B cell (primary cell): ENCODE data around the gene SIK1. TPM values are rescaled to one million over a fixed set of nuclear protein-coding genes. Genes with fewer than 3 reads are reported as not detected.

Source experiments
- ATAC-seq: fragments of 200-7000 bp; cut with Tn5 transposase; one replicate; pipeline ENCODE4 v1.10.0; 2021; ENCODE audit warnings: low read depth, mild to moderate bottlenecking, moderate number of reproducible peaks, moderate library complexity
- CTCF ChIA-PET: fragments of 350-600 bp; sonication (Branson Sonifier 250); formaldehyde crosslinking; loops from one replicate; lab custom pipeline; 2021; ENCODE audit warnings: antibody characterized with exemption, inconsistent platforms; lab: Charles Lee
- POLR2A ChIA-PET: fragments of 350-600 bp; sonication (Branson Sonifier 250); formaldehyde crosslinking; loops from one replicate; lab custom pipeline; 2021; ENCODE audit warnings: antibody characterized with exemption; lab: Charles Lee
- DNase-seq: peaks from one replicate; pipeline ENCODE4 v3.0.0; 2013
- H2AFZ ChIP-seq: 2 replicates; pipeline ENCODE4 v1.6.1; 2012; ENCODE audit warnings: mild to moderate bottlenecking, low read depth, low read length; ENCODE audit not compliant: insufficient read depth, poor library complexity, severe bottlenecking
- H3K27ac ChIP-seq, 2 donors: 1 replicate in 1 of 2; 2 replicates in 1 of 2; pipeline ENCODE4 v1.5.1; 2012 to 2013; ENCODE audit warnings: low read length in 2 of 2, mild to moderate bottlenecking in 2 of 2, moderate library complexity in 1 of 2
- H3K27me3 ChIP-seq, 4 experiments: fragments of 200-600 bp in 1 of 4; sonication (generic) in 1 of 4; replicated peaks in 1 of 4; 1 replicate in 2 of 4; 2 replicates in 2 of 4; pipeline versions ENCODE4 v1.6.1 to v1.7.0; 2013 to 2016; ENCODE audit warnings: low read length in 3 of 4, mild to moderate bottlenecking in 2 of 4, mixed read lengths in 1 of 4, moderate library complexity in 1 of 4; ENCODE audit not compliant: insufficient read depth in 4 of 4, control insufficient read depth in 3 of 4; ENCODE audit errors: control extremely low read depth in 1 of 4
- H3K36me3 ChIP-seq, 2 experiments: replicated peaks in 1 of 2; 1 replicate in 1 of 2; 2 replicates in 1 of 2; pipeline versions ENCODE4 v1.6.1 to v1.7.1; 2013; ENCODE audit warnings: low read length in 1 of 2; ENCODE audit not compliant: insufficient read depth in 2 of 2, control insufficient read depth in 1 of 2; ENCODE audit errors: control extremely low read depth in 1 of 2, extremely low read depth in 1 of 2
- H3K4me1 ChIP-seq, 2 donors: fragments of 200-600 bp in 1 of 2; sonication (generic) in 1 of 2; 1 replicate in 1 of 2; 2 replicates in 1 of 2; pipeline versions ENCODE4 v1.5.1 to v1.6.1; 2013 to 2017; ENCODE audit warnings: low read length in 2 of 2; ENCODE audit not compliant: control insufficient read depth in 2 of 2, insufficient read depth in 2 of 2
- H3K4me2 ChIP-seq: replicated peaks from 2 replicates; pipeline ENCODE3; 2012; ENCODE audit warnings: mild to moderate bottlenecking, low read depth, low read length; ENCODE audit not compliant: poor library complexity, severe bottlenecking
- H3K4me3 ChIP-seq, 5 experiments: fragments of 200-600 bp in 1 of 5; sonication (generic) in 1 of 5; 1 replicate in 3 of 5; 2 replicates in 2 of 5; pipeline versions ENCODE4 v1.5.1 to v1.7.0; 2011 to 2016; ENCODE audit warnings: low read length in 4 of 5, mild to moderate bottlenecking in 4 of 5, low read depth in 2 of 5, control low read depth in 1 of 5, moderate library complexity in 1 of 5; ENCODE audit not compliant: insufficient read depth in 1 of 5; ENCODE audit errors: control extremely low read depth in 1 of 5, extremely low read depth in 1 of 5
- H3K79me2 ChIP-seq: fragments of 200-600 bp; sonication (generic); one replicate; pipeline ENCODE4 v1.6.0; 2016; ENCODE audit warnings: low read length; ENCODE audit not compliant: control insufficient read depth, insufficient read depth
- H3K9ac ChIP-seq: fragments of 200-600 bp; sonication (generic); 2 replicates; pipeline ENCODE4 v1.6.1; 2017; ENCODE audit warnings: mild to moderate bottlenecking, low read length, moderate library complexity
- H3K9me3 ChIP-seq, 3 donors: one replicate each; pipeline versions ENCODE4 v1.6.1 to v1.7.1; 2013; ENCODE audit warnings: low read length in 2 of 3; ENCODE audit not compliant: control insufficient read depth in 2 of 3, insufficient read depth in 1 of 3; ENCODE audit errors: control extremely low read depth in 1 of 3
- H4K20me1 ChIP-seq: 2 replicates; pipeline ENCODE4 v1.6.0; 2012; ENCODE audit warnings: mild to moderate bottlenecking, low read length; ENCODE audit not compliant: insufficient read depth, control insufficient read depth, poor library complexity, severe bottlenecking
- H3K27ac Mint-ChIP-seq: one replicate; pipeline ENCODE4 v1.8.0; 2021; ENCODE audit warnings: mixed read lengths
- H3K27me3 Mint-ChIP-seq: one replicate; pipeline ENCODE4 v1.8.0; 2021; ENCODE audit warnings: mixed read lengths
- H3K4me1 Mint-ChIP-seq: one replicate; pipeline ENCODE4 v1.8.0; 2021; ENCODE audit warnings: mixed read lengths
- H3K4me3 Mint-ChIP-seq: one replicate; pipeline ENCODE4 v1.8.0; 2021; ENCODE audit warnings: mixed read lengths
- H3K9me3 Mint-ChIP-seq: one replicate; pipeline ENCODE4 v1.8.0; 2022; ENCODE audit warnings: mixed read lengths; ENCODE audit not compliant: insufficient read depth
- CTCF ChIP-seq: fragments of 200-600 bp; IDR thresholded peaks from one replicate; pipeline ENCODE4 v1.8.0; 2022; ENCODE audit warnings: antibody characterized with exemption, mild to moderate bottlenecking
- EZH2 ChIP-seq: IDR thresholded peaks from 2 replicates; pipeline ENCODE4 v1.6.1; 2012; ENCODE audit warnings: borderline replicate concordance, low read depth, mild to moderate bottlenecking, moderate library complexity, low read length; ENCODE audit not compliant: insufficient read depth, poor library complexity, severe bottlenecking
- WGBS: methylation state at CpG from one replicate; pipeline ENCODE4 v1.1.5; 2013; ENCODE audit warnings: missing lambda C conversion rate; ENCODE audit not compliant: insufficient coverage; 5-methylcytosine and 5-hydroxymethylcytosine counted together
- intact Hi-C: fragments of 100-400 bp; cut with micrococcal nuclease; formaldehyde crosslinking; loops from one replicate; pipeline ENCODE4 v1.10.0; 2022
- polyA plus RNA-seq: library from polyadenylated mRNA; depleted of rRNA; stranded (reverse); fragments of >200 nt; gene quantifications from 2 replicates; pipeline ENCODE4 v1.2.3, GENCODE V29; 2012
- total RNA-seq, 2 donors: library from RNA; stranded (reverse); fragments of 120-200 nt in 1 of 2; gene quantifications; 1 replicate in 1 of 2; 2 replicates in 1 of 2; pipeline versions ENCODE4 v1.2.3 to v1.2.4, GENCODE V29; 2013 to 2022

Gene SIK1
- total and polyA plus RNA-seq, 2 donors (not counting 1 experiment from before 2014, with no cell fraction given): 97.7 to 155 TPM

GRCh38 chr21:43367296-43367695 is 59.6 kb downstream of the SIK1 start:
- intact Hi-C loops: no loop called here
- Histone ChIP-seq H3K9ac (no peak overlapping the region), H3K4me2 (no peak overlapping the region), H3K79me2 (no peaks in the 10 kb centered on the region), H3K4me1 (peaks cover 12 to 39% of the 10 kb centered on the region in 2 donors), H2AFZ (no peak overlapping the region), H3K27ac (no peak overlapping the region), H3K9me3 (no peaks in the 10 kb centered on the region), H3K27me3 (no peaks in the 10 kb centered on the region), H4K20me1 (no peaks in the 10 kb centered on the region), H3K4me3 (no peak overlapping the region), H3K36me3 (no peaks in the 10 kb centered on the region)
- H3K9me3 Mint-ChIP-seq: no peaks in the 10 kb centered on the region
- no peak for ATAC-seq
- H3K27ac Mint-ChIP-seq: no peak overlapping the region
- no peak for DNase-seq
- 93% methylated on average over 16 of the region's 16 CpGs for WGBS
- TF ChIP-seq CTCF (no peak), EZH2 (no peak)
- no peak overlapping the region for H3K4me3 Mint-ChIP-seq
- no peaks in the 10 kb centered on the region for H3K27me3 Mint-ChIP-seq
- ChIA-PET CTCF (no interaction called here), POLR2A (no interaction called here)
- peaks cover 47% of the 10 kb centered on the region for H3K4me1 Mint-ChIP-seq

GRCh38 chr21:43366656-43367055 is 60.3 kb downstream of the SIK1 start:
- Mint-ChIP-seq H3K9me3 (no peaks in the 10 kb centered on the region), H3K4me1 (peaks cover 53% of the 10 kb centered on the region), H3K27me3 (no peaks in the 10 kb centered on the region), H3K4me3 (no peak overlapping the region), H3K27ac (no peak overlapping the region)
- Histone ChIP-seq H4K20me1 (no peaks in the 10 kb centered on the region), H2AFZ (no peak overlapping the region), H3K4me1 (peaks cover 18 to 46% of the 10 kb centered on the region in 2 donors), H3K4me3 (no peak overlapping the region), H3K27ac (no peak overlapping the region), H3K4me2 (no peak overlapping the region), H3K79me2 (no peaks in the 10 kb centered on the region), H3K9me3 (no peaks in the 10 kb centered on the region), H3K36me3 (no peaks in the 10 kb centered on the region), H3K27me3 (no peaks in the 10 kb centered on the region), H3K9ac (no peak overlapping the region)
- TF ChIP-seq CTCF: no peak
- TF ChIP-seq EZH2: no peak
- ATAC-seq (no peak), DNase-seq (no peak)
- WGBS: 93% methylated on average over 19 of the region's 19 CpGs
- ChIA-PET POLR2A (no interaction called here), CTCF (no interaction called here)
- intact Hi-C loops: no loop called here
